Inflammatory macrophage treated with lipopolysaccharide for 1 hour (primary cell): ENCODE results near the gene RRP8.

Experiments used
- DNase-seq, 2 donors: peaks; one replicate each; pipeline ENCODE4 v3.0.0-alpha.2; 2020 to 2022

Gene RRP8

GRCh38 chr11:6566704-6567370 lies 36.6 kb downstream of the RRP8 start:
- no peak for DNase-seq

GRCh38 chr11:6565988-6566703 lies 37.3 kb downstream of the RRP8 start:
- no peak for DNase-seq

GRCh38 chr11:6565325-6565724 lies 38.1 kb downstream of the RRP8 start:
- no peak for DNase-seq

- no peak for DNase-seq
These were observed 39.7 kb downstream of the RRP8 start for GRCh38 chr11:6563667-6564066.

GRCh38 chr11:6563121-6563619 lies 40.2 kb downstream of the RRP8 start:
- no peak for DNase-seq

GRCh38 chr11:6561288-6561687 lies 42.1 kb downstream of the RRP8 start:
- DNase-seq, result no peak

GRCh38 chr11:6559369-6559768 lies 44.0 kb downstream of the RRP8 start:
- no peak for DNase-seq

GRCh38 chr11:6557761-6558674 lies 45.4 kb downstream of the RRP8 start:
- DNase-seq, result no peak

- DNase-seq, result no peak
These were observed 46.4 kb downstream of the RRP8 start for GRCh38 chr11:6557063-6557462.

GRCh38 chr11:6556139-6556949 lies 47.1 kb downstream of the RRP8 start:
- no peak for DNase-seq

GRCh38 chr11:6554828-6555706 lies 48.3 kb downstream of the RRP8 start:
- DNase-seq, result no peak

GRCh38 chr11:6553634-6554033 lies 49.8 kb downstream of the RRP8 start:
- no peak for DNase-seq

- DNase-seq, result no peak
These were observed 54.8 kb downstream of the RRP8 start for GRCh38 chr11:6548641-6549040.

- DNase-seq, result no peak
These were observed 55.3 kb downstream of the RRP8 start for GRCh38 chr11:6548121-6548520.

- DNase-seq, result no peak
These were observed 56.2 kb downstream of the RRP8 start for GRCh38 chr11:6547177-6547576.

- DNase-seq, result no peak
These were observed 56.7 kb downstream of the RRP8 start for GRCh38 chr11:6546735-6547134.

GRCh38 chr11:6545917-6546605 lies 57.4 kb downstream of the RRP8 start:
- DNase-seq, result no peak
